Gastrocnemius medialis (tissue), 4 donors: ENCODE data around the gene MORN1.

ENCODE experiments used
- POLR2A ChIP-seq, 2 donors: fragments of 450-650 bp; IDR thresholded peaks; one replicate each; pipeline ENCODE4 v1.6.1; 2017; ENCODE audit warnings: antibody characterized with exemption in 2 of 2, mild to moderate bottlenecking in 2 of 2, moderate library complexity in 2 of 2
- TF ChIP-seq, protein P1 (sequence below), 5 experiments: fragments of 450-650 bp in 3 of 5; fragments of 200-600 bp in 2 of 5; sonication (generic) in 2 of 5; IDR thresholded peaks in 4 of 5; conservative IDR thresholded peaks in 1 of 5; 1 replicate in 4 of 5; 2 replicates in 1 of 5; pipeline ENCODE4 v1.5.1; 2016 to 2019; ENCODE audit warnings: antibody characterized with exemption in 5 of 5, mild to moderate bottlenecking in 3 of 5, moderate library complexity in 3 of 5

DNA sequence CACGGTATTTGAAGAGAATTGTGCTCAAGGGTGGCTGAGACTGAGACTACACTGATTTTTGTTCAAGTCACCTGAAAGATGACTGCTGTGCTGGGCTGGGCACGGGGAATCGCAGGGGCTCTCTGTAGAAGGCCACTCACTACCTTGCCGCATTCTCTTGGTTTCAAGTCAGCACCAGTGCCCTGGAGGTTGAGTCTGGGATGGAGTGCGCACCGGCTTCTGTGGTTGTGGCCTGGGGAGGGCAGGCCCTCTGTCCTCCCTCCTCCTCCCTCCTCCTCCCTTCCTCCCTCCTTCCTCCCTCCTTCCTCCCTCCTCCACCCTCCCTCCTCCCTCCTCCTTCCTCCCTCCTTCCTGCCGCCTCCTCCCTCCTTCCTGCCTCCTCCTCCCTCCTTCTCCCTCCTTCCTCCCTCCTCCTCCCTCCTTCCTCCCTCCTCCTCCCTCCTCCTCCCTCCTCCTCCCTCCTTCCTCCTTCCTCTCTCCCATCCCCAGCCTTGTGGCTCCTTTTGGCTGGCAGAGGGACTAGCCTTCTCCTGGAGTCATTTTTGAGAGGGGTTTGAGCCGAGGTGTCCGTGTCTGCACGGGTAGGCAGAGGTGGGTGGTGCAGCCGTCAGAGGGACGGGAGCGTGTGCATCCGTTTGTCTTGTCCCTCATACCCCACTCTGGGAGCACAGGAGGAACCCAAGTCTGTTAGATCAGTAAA is 9.7 kb upstream of the MORN1 start:
- TF ChIP-seq POLR2A (IDR thresholded peaks at IDR 0.05), result no peak
- TF ChIP-seq, protein P1, sequence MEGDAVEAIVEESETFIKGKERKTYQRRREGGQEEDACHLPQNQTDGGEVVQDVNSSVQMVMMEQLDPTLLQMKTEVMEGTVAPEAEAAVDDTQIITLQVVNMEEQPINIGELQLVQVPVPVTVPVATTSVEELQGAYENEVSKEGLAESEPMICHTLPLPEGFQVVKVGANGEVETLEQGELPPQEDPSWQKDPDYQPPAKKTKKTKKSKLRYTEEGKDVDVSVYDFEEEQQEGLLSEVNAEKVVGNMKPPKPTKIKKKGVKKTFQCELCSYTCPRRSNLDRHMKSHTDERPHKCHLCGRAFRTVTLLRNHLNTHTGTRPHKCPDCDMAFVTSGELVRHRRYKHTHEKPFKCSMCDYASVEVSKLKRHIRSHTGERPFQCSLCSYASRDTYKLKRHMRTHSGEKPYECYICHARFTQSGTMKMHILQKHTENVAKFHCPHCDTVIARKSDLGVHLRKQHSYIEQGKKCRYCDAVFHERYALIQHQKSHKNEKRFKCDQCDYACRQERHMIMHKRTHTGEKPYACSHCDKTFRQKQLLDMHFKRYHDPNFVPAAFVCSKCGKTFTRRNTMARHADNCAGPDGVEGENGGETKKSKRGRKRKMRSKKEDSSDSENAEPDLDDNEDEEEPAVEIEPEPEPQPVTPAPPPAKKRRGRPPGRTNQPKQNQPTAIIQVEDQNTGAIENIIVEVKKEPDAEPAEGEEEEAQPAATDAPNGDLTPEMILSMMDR (IDR thresholded peaks at IDR 0.05 in 4 of 5, conservative IDR thresholded peaks at IDR 0.05 in 1 of 5), result no peak
